DMS 273 treated with DMSO at 0.1 percent for 48 hours (cell line): ENCODE results near the gene TSHR.
"Not testable (repeated sequence)": the region's sequence is repeated elsewhere in the genome, so short reads cannot be mapped to it uniquely, and the experiment has no call there.

Experiments used
- DNase-seq: peaks from one replicate; lab custom pipeline; 2025; lab: John Stamatoyannopoulos, UW

The TSHR gene

GRCh38 chr14:80996049-80996901, 40.9 kb downstream of the TSHR start:
- peak; percentile 41 for DNase-seq

DNA sequence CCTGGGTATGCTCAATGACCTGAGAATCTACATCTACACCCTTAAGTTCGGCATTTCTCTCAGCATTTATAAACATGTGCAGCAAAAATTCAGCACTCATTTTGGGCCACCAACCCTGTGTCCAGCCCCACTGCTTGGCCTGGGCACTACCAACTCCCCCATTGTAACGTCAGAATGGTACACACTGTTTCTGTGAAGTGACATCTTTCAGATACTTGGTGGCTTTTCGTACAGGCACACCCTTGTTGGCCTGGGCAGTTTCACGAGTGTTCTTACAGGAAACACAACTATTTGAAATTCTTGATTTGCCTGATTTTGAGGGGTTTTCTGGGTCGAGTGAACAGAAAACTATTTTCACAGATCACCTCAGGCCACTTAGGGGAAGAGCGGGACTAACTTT, 46.0 kb downstream of the TSHR start:
- no peak for DNase-seq

- no peak for DNase-seq
These were observed 49.2 kb downstream of the TSHR start for GRCh38 chr14:81004575-81004974.

- DNase-seq = no peak
These were observed 50.3 kb downstream of the TSHR start for GRCh38 chr14:81005540-81006228.

DNA sequence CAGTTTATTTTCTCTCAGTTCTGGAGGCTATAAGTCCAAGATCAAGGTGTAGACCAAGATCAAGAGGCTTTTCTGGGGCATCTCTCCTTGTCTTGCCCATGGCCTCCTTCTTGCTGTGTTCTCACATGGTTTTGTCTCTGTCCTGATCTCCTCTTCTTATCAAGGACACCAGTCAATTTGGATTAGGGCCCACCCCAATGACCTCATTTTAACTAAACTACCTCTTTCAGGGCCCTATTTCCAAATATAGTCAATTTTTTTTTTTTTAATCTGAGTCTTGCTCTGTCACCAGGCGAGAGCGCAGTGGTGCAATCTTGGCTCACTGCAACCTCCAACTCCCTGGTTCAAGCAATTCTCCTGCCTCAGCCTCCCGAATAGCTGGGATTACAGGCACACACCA, 50.8 kb downstream of the TSHR start:
- DNase-seq = no peak

GRCh38 chr14:81007131-81007530, 51.7 kb downstream of the TSHR start:
- no peak for DNase-seq

- no peak for DNase-seq
These were observed 53.9 kb downstream of the TSHR start for GRCh38 chr14:81009346-81009745.

DNA sequence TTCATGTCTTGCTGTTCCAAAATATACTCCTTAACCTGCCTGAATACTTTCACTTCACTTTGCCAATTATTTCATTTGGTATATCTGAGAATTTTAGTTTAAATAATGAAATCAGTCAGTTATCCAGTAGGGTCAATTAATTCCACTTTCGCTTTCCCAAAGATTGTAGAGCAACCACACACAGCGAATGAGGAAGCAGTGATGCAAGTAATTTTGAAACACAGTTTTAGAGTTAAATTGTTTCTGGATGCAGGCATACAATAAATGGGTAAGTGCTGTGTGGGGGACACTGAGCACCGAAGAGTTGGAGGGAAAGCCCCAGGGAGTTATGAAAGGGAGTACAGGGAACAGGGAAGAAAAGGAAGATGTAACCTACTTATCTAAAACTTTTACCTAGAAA, 62.8 kb downstream of the TSHR start:
- no peak for DNase-seq

GRCh38 chr14:81018684-81019083, 63.3 kb downstream of the TSHR start:
- no peak for DNase-seq

GRCh38 chr14:81019113-81019512, 63.7 kb downstream of the TSHR start:
- DNase-seq = not testable (repeated sequence)

DNA sequence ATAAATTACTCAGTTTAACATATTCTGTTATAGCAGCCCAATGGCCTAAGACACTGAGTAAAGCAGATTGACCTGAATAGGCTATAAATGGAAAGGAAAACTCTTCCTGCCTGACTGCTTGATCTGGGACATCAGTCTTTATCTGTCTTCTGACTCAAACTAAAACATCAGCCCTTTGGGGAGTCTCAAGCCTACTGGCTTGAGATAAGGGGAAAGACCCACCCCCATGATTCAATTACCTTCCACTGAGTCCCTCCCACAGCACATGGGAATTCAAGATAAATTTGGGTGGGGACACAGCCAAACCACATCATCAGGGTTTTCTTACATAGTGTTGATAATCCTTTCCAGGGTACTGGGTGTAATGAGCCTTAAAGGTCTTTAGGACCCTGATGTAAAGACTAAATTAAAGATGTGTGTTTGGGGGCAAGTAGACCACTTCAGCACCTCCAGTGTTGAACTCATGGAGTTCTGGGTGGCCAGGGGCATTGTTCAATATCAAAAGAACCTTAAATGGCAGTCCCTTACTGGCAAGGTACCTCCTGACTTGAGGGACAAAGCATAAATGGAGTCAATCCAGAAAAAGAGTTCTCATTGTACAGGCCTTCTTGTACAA, 67.8 kb downstream of the TSHR start:
- no peak for DNase-seq

GRCh38 chr14:81028461-81028860, 73.0 kb downstream of the TSHR start:
- no peak for DNase-seq

DNA sequence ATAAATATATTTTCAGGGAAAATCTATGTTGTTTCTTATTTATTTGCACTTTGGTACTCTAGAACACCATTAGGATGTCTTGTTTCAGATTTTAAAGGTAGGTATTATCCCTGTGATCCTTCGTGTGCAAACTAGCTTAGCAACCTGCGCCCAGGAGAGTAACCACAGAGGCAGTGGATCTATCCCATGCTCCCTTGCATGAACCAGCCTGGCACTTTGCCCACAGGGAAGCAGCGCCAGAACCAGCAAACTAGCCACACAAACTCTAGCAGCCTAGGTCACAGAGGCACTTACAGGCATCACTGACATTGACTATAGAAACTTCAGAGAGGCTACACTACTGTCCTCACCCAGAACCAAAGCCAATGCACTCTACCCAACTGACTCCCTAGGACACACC, 76.1 kb downstream of the TSHR start:
- no peak for DNase-seq

- DNase-seq = no peak
These were observed 78.3 kb downstream of the TSHR start for GRCh38 chr14:81033698-81034240.

GRCh38 chr14:81042438-81042837, 87.0 kb downstream of the TSHR start:
- DNase-seq = no peak

DNA sequence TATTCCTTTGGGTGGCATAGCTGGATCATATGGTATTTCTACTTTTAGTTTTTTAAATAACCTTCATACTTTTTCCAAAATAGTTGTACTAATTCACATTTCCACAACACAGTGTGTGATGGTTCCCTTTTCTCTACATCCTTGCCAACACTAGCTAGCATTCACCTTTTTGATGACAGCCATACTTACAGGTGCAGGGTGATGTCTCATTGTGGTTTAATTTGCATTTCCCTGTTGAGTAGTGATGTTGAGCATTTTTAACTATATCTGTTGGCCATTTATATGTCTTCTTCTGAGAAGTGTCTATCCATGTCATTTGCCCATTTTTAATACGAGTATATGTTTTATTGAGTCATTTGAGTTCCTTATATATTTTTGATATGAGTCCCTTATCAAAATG, 96.1 kb downstream of the TSHR start:
- DNase-seq = no peak

DNA sequence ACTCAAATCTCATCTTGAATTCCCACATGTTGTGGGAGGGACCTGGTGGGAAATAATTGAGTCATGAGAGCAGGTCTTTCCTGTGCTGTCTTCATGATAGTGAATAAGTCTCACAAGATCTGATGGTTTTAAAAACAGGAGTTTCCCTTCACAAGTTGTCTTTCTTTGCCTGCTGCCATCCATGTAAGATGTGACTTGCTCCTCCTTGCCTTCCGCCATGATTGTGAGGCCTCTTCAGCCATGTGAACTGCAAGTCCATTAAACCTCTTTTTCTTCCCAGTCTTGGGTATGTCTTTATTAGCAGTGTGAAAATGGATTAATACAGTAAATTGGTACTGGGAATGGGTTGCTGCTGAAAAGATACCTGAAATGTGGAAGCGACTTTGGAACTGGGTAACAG, 98.6 kb downstream of the TSHR start:
- DNase-seq = not testable (repeated sequence)

- DNase-seq = no peak
These were observed 100.5 kb downstream of the TSHR start for GRCh38 chr14:81055971-81056370.

GRCh38 chr14:81062380-81062779, 107.0 kb downstream of the TSHR start:
- DNase-seq = no peak

DNA sequence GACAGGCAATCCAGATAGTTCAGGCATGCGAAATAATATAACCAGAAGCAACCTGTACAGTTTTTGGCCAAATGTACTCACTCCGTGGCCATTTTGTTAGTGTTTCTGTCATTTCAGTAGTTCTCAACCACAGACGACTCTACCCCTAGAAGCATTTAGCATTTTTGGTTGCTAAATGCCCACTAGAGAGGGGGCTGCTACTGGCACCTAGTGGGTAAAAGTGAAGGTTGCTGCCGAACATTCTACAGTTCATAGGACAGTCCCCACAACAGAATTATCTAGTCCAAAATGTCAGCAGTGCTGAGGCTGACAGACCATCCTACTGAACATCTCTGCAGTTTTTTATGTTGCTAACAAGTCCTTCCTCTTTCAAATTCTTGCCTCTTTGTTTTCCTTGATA, 107.4 kb downstream of the TSHR start:
- no peak for DNase-seq

GRCh38 chr14:81066672-81067071, 111.3 kb downstream of the TSHR start:
- DNase-seq = no peak

DNA sequence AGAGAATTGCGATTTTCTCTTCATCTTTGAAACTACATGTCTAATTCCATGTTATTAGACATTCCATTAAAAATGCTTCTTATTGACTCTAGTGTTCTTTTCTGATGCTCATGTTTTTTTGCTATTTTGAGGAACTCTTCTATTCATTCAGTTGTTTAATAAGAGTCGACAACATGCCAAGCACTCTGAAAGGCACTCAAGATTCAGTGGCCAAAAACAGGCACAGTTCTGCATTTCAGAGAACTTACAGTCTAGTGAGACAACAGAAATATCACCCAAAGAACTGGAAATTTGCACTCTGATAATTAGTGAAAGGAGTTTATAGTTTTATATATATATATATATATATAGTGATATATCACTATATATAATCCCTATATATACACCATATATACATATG, 111.7 kb downstream of the TSHR start:
- no peak for DNase-seq
